Kidney epithelial cell (primary cell): ENCODE results near the gene CSTF3. TPM values are rescaled to one million over a fixed set of nuclear protein-coding genes. Genes with fewer than 3 reads are reported as not detected.

Experiments used
- DNase-seq: peaks from one replicate; pipeline ENCODE4 v3.0.0-alpha.2; 2010; ENCODE audit warnings: low read depth
- H3K27me3 ChIP-seq: 2 replicates; pipeline ENCODE4 v1.6.0; 2011; ENCODE audit warnings: low read length; ENCODE audit not compliant: control insufficient read depth, insufficient read depth
- H3K36me3 ChIP-seq: 2 replicates; pipeline ENCODE4 v1.5.1; 2011; ENCODE audit warnings: low read length; ENCODE audit not compliant: control insufficient read depth, insufficient read depth
- H3K4me3 ChIP-seq: 2 replicates; pipeline ENCODE4 v1.5.1; 2011; ENCODE audit warnings: low read depth, mild to moderate bottlenecking, control low read depth, low read length
- total RNA-seq: library from RNA; depleted of rRNA; stranded (reverse); fragments of >200 nt; gene quantifications from 2 replicates; pipeline ENCODE4 v1.2.3, GENCODE V29; 2015
- TF ChIP-seq, protein P1 (sequence below): IDR thresholded peaks from 2 replicates; pipeline ENCODE4 v1.5.1; 2011; ENCODE audit warnings: mild to moderate bottlenecking, moderate library complexity, low read length, control low read depth, inconsistent platforms; ENCODE audit not compliant: insufficient read depth, poor library complexity, severe bottlenecking

Gene CSTF3
- total RNA-seq, 1 donor from 2014 or later = 21.1 TPM

DNA sequence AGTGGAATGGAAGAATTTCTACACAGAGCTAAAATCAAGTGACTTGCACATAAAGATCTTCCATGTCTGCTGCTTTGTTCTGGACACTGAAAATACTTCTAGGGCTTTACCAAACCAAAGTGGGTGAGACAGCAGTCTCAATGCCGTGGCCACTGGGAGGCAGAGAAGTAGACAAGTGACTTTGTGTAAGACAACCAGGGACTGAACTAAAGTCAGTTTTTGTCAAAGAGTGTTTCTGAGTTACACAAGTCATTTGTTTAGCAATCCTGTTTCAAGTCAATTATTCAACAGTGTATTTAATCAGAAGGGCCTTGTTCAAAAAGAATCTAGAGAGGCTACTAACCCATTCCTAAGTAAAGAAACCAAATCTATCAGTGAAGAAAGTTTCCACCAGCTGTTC is 75.3 kb downstream of the CSTF3 start:
- Histone ChIP-seq H3K36me3 (peaks cover 3% of the 10 kb centered on the region), H3K27me3 (no peaks in the 10 kb centered on the region), H3K4me3 (no peak overlapping the region)
- DNase-seq = no peak
- TF ChIP-seq, protein P1, sequence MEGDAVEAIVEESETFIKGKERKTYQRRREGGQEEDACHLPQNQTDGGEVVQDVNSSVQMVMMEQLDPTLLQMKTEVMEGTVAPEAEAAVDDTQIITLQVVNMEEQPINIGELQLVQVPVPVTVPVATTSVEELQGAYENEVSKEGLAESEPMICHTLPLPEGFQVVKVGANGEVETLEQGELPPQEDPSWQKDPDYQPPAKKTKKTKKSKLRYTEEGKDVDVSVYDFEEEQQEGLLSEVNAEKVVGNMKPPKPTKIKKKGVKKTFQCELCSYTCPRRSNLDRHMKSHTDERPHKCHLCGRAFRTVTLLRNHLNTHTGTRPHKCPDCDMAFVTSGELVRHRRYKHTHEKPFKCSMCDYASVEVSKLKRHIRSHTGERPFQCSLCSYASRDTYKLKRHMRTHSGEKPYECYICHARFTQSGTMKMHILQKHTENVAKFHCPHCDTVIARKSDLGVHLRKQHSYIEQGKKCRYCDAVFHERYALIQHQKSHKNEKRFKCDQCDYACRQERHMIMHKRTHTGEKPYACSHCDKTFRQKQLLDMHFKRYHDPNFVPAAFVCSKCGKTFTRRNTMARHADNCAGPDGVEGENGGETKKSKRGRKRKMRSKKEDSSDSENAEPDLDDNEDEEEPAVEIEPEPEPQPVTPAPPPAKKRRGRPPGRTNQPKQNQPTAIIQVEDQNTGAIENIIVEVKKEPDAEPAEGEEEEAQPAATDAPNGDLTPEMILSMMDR = no peak

DNA sequence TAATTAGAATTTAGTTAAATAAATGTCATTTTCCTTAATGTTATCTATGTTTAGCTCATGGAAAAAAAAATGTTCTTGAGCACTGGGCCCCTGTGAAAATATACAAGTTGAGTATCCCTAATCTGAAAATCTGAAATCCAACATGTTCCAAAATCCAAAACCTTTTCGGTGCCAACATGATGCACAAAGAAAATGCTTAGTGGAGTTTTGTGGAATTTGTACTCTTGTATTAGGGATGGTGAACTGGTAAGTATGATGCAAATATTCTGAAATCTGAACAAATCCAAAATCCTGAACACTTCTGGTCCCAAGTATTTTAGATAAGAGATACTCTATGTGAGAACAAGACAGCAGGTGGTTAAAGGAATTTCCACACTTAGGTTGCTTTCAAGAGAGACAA is 77.4 kb downstream of the CSTF3 start:
- TF ChIP-seq, protein P1 = no peak
- H3K27me3 ChIP-seq = no peaks in the 10 kb centered on the region
- H3K4me3 ChIP-seq = no peak overlapping the region
- no peak for DNase-seq
- H3K36me3 ChIP-seq = peaks cover 3% of the 10 kb centered on the region

- no peak for DNase-seq
- H3K4me3 ChIP-seq = no peak overlapping the region
- H3K27me3 ChIP-seq = no peaks in the 10 kb centered on the region
- H3K36me3 ChIP-seq = peaks cover 2% of the 10 kb centered on the region
- TF ChIP-seq, protein P1 = no peak
Observed at GRCh38 chr11:33072465-33072864, 88.8 kb downstream of the CSTF3 start.

DNA sequence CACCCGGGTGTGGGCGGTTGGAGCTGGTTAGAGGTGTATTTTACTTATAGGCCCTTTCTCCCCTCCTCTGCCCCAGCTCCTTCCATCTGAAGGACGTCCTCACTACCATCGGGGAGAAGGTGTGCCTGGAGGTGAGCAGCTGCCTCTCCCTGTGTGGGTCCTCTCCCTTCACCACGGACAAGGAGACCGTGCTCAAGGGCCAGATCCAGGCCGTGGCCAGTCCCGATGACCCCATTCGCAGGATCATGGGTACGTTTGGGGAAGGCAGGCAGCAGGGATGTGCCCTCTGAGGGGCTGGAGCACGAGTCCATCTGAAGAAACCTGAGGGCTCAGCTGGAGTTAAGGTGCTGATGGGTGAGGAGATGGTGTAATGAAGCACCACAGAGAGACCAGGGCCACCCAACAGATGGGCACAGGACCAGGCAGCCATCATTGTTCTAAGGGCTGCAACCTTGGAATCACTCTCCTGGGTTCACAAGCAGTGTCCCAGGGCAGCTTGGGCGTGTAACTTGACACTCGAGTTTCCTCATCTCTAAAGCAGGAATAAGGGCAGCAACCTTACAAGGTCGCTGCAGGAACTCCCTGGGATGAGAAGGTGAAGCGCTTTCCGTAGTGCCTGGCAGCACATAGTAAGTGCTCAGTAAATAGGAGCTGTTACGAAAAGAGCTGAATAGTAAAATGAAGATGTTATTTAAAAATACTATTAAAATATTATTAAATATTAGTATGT is 92.5 kb downstream of the CSTF3 start:
- H3K36me3 ChIP-seq = peaks cover 2% of the 10 kb centered on the region
- TF ChIP-seq, protein P1 = no peak
- H3K27me3 ChIP-seq = no peaks in the 10 kb centered on the region
- no peak for DNase-seq
- no peak overlapping the region for H3K4me3 ChIP-seq

- H3K36me3 ChIP-seq = peaks cover 2% of the 10 kb centered on the region
Observed at GRCh38 chr11:33067294-33067693, 94.0 kb downstream of the CSTF3 start.

More at GRCh38 chr11:33067294-33067693, 94.0 kb downstream of the CSTF3 start:
- H3K27me3 ChIP-seq = no peaks in the 10 kb centered on the region
- H3K4me3 ChIP-seq = no peak overlapping the region
- TF ChIP-seq, protein P1 = no peak
- DNase-seq = no peak
